Endothelial cell of coronary artery (primary cell): ENCODE results near the gene KPNA4. TPM values are rescaled to one million over a fixed set of nuclear protein-coding genes. Genes with fewer than 3 reads are reported as not detected.

ENCODE experiments used
- total RNA-seq: library from RNA; depleted of rRNA; stranded (reverse); fragments of >200 nt; gene quantifications from 2 replicates; pipeline ENCODE4 v1.2.3, GENCODE V29; 2014

The KPNA4 gene
- total RNA-seq: 39.5 and 43.1 TPM in 2 replicates

GRCh38 chr3:160565442-160566403 is at the start of gene KPNA4:
Gene KPNA4 (minus strand): TSS chr3:160565571. CDS start chr3:160565282, 289 bp downstream.

GRCh38 chr3:160449636-160450598 is 115.5 kb downstream of the KPNA4 start, which contains the start of gene TRIM59:
Gene TRIM59 (minus strand): TSS chr3:160449786. CDS start chr3:160439183, 10,603 bp downstream.

Other genes starting within 250 kb of the KPNA4 start
- 16.2 and 26.2 TPM in 2 replicates for gene IFT80, start 166.3 kb downstream of the KPNA4 start, total RNA-seq
- 60.0 and 72.2 TPM in 2 replicates for gene SMC4, start 165.9 kb downstream of the KPNA4 start, total RNA-seq
- 15.2 and 20.3 TPM in 2 replicates for gene TRIM59, start 115.8 kb downstream of the KPNA4 start, total RNA-seq
- not detected in 2 replicates for gene ARL14, start 111.6 kb upstream of the KPNA4 start, total RNA-seq
- 0.94 and 1.2 TPM in 2 replicates for gene PPM1L, start 190.7 kb upstream of the KPNA4 start, total RNA-seq